Upper lobe of right lung (tissue), 1 donor: ENCODE measurements around the gene GPATCH2L. TPM values are rescaled to one million over a fixed set of nuclear protein-coding genes. Genes with fewer than 3 reads are reported as not detected.

Experiments
- ATAC-seq: fragments of 200-7000 bp; cut with Tn5 transposase; one replicate; pipeline ENCODE4 v1.9.1; 2020; ENCODE audit warnings: mild to moderate bottlenecking, moderate library complexity
- DNase-seq: peaks from one replicate; pipeline ENCODE4 v3.0.0-alpha.2; 2020
- H3K27ac ChIP-seq: fragments of 200-600 bp; one replicate; pipeline ENCODE4 v1.8.0; 2022
- H3K27me3 ChIP-seq: fragments of 200-600 bp; one replicate; pipeline ENCODE4 v1.8.0; 2022; ENCODE audit warnings: mild to moderate bottlenecking
- H3K36me3 ChIP-seq: fragments of 200-600 bp; one replicate; pipeline ENCODE4 v1.8.0; 2022
- H3K4me1 ChIP-seq: fragments of 200-600 bp; one replicate; pipeline ENCODE4 v1.8.0; 2022
- H3K4me3 ChIP-seq: fragments of 200-600 bp; one replicate; pipeline ENCODE4 v1.8.0; 2022; ENCODE audit warnings: mild to moderate bottlenecking
- H3K9me3 ChIP-seq: fragments of 200-600 bp; one replicate; pipeline ENCODE4 v1.8.0; 2022
- CTCF ChIP-seq: fragments of 200-600 bp; IDR thresholded peaks from one replicate; pipeline ENCODE4 v1.8.0; 2022; ENCODE audit warnings: antibody characterized with exemption
- intact Hi-C: fragments of 100-400 bp; cut with DNase I; formaldehyde crosslinking; loops from one replicate; pipeline ENCODE4 v1.11.0; 2022
- total RNA-seq: library from RNA; stranded (reverse); fragmentation: NEBNext Ultra II Directional; extraction: Animal tissue kit (Norgen Biotek cat#: 25700); gene quantifications from one replicate; pipeline ENCODE4 v1.2.1, GENCODE V29; 2021
- donor health status: DM: no; HTN: yes; CAD: no; lungs with severe emphysema.

The GPATCH2L gene
- total RNA-seq, 1 donor from 2014 or later: 46.5 TPM

- intact Hi-C loops: no loop called here
- Histone ChIP-seq H3K4me3 (peak overlapping the region; percentile 10), H3K9me3 (peaks cover 6% of the 10 kb centered on the region), H3K27me3 (peaks cover 70% of the 10 kb centered on the region), H3K27ac (no peak overlapping the region), H3K4me1 (peaks cover 8% of the 10 kb centered on the region), H3K36me3 (no peaks in the 10 kb centered on the region)
- no peak for TF ChIP-seq CTCF
- ATAC-seq: peak; percentile 36
- DNase-seq: no peak
Measured at GRCh38 chr14:76138758-76139723, 12.7 kb upstream of the GPATCH2L start.

GRCh38 chr14:76143642-76144041, 8.1 kb upstream of the GPATCH2L start:
- H3K36me3 ChIP-seq: no peaks in the 10 kb centered on the region
- peaks cover 6% of the 10 kb centered on the region for H3K9me3 ChIP-seq
- no peak for ATAC-seq
- no peak for TF ChIP-seq CTCF
- H3K27ac ChIP-seq: no peak overlapping the region
- H3K4me1 ChIP-seq: peaks cover 4% of the 10 kb centered on the region
- H3K27me3 ChIP-seq: peaks cover 28% of the 10 kb centered on the region
- intact Hi-C loops: no loop called here
- DNase-seq: no peak
- no peak overlapping the region for H3K4me3 ChIP-seq

DNA sequence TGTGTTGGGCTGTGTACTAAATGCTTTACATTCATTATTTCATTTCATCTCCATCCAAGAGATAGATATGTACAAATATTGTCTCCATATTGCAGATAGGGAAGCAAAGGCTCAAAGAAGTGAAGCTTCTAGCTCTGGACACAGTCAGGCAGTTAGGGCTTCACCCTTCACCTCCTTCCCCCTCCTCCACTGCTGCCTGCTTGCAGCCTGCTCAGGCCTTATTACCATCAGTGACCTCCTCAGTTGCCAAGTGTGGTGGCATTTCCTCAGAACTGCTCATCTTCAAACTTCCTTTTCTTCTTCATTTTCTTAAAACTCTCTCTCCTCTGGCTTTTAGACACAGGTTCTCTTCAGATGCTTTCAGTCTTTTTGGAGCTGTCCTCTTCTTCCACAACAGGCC, 4.7 kb upstream of the GPATCH2L start:
- peaks cover 6% of the 10 kb centered on the region for H3K9me3 ChIP-seq
- no peak for ATAC-seq
- no peaks in the 10 kb centered on the region for H3K4me1 ChIP-seq
- H3K27me3 ChIP-seq: no peaks in the 10 kb centered on the region
- H3K36me3 ChIP-seq: no peaks in the 10 kb centered on the region
- H3K27ac ChIP-seq: no peak overlapping the region
- TF ChIP-seq CTCF: no peak
- H3K4me3 ChIP-seq: no peak overlapping the region
- intact Hi-C loops: no loop called here
- no peak for DNase-seq

GRCh38 chr14:76149196-76149595, 2.5 kb upstream of the GPATCH2L start:
- no peak for TF ChIP-seq CTCF
- Histone ChIP-seq H3K27me3 (no peaks in the 10 kb centered on the region), H3K36me3 (peaks cover 1% of the 10 kb centered on the region), H3K4me1 (peaks cover 17% of the 10 kb centered on the region), H3K4me3 (no peak overlapping the region), H3K27ac (no peak overlapping the region), H3K9me3 (no peaks in the 10 kb centered on the region)
- ATAC-seq (no peak), DNase-seq (no peak)
- intact Hi-C loops: no loop called here

GRCh38 chr14:76152333-76152681, 585 bp downstream of the GPATCH2L start:
- Histone ChIP-seq H3K27ac (peak overlapping the region; percentile 84), H3K27me3 (no peaks in the 10 kb centered on the region), H3K9me3 (no peaks in the 10 kb centered on the region), H3K36me3 (peaks cover 18% of the 10 kb centered on the region), H3K4me1 (peaks cover 43% of the 10 kb centered on the region), H3K4me3 (peak overlapping the region; percentile 97)
- DNase-seq: peak; percentile 77
- TF ChIP-seq CTCF: no peak
- ATAC-seq: peak; percentile 81
- intact Hi-C loops: no loop called here
